Endothelial cell of umbilical vein (primary cell): ENCODE results near the gene FBLN7. TPM values are rescaled to one million over a fixed set of nuclear protein-coding genes. Genes with fewer than 3 reads are reported as not detected.

Experiments used
- BruUV-seq: library from RNA; stranded (reverse); fragments of 400-500 nt; replicated peaks from 2 replicates; lab custom pipeline; 2021; lab: Mats Ljungman, UMichigan
- CTCF ChIA-PET: fragments of 300-600, 350-600 bp; sonication (Branson Sonifier 250); formaldehyde crosslinking; loops from one replicate; lab custom pipeline; 2021; ENCODE audit warnings: antibody characterized with exemption, inconsistent platforms; lab: Charles Lee
- POLR2A ChIA-PET: fragments of 300-600, 350-600 bp; sonication (Branson Sonifier 250); formaldehyde crosslinking; loops from one replicate; lab custom pipeline; 2021; ENCODE audit warnings: antibody characterized with exemption, inconsistent platforms; lab: Charles Lee
- DNase-seq: peaks from one replicate; pipeline ENCODE4 v3.0.0-alpha.2; 2011; ENCODE audit warnings: low read depth, low spot score
- FAIRE-seq: peaks from 2 replicates; lab custom pipeline; 2011; peaks lifted over from hg19 to GRCh38; lab: Jason Lieb, UNC
- H2AFZ ChIP-seq: 2 replicates; pipeline ENCODE4 v1.6.0; 2012; ENCODE audit warnings: low read depth, low read length, control low read depth, inconsistent platforms
- H3K27ac ChIP-seq: 2 replicates; pipeline ENCODE4 v1.5.1; 2011; ENCODE audit warnings: low read depth, mild to moderate bottlenecking, control low read depth, low read length, moderate library complexity; ENCODE audit not compliant: insufficient read depth
- H3K27me3 ChIP-seq, 2 experiments: 2 replicates each; pipeline versions ENCODE4 v1.6.0 to v1.6.1; 2011; ENCODE audit warnings: low read length in 2 of 2, mixed read lengths in 1 of 2; ENCODE audit not compliant: control insufficient read depth in 2 of 2, insufficient read depth in 2 of 2
- H3K36me3 ChIP-seq, 2 experiments: 2 replicates in 1 of 2; 3 replicates in 1 of 2; pipeline ENCODE4 v1.5.1; 2011; ENCODE audit warnings: low read length in 2 of 2, mild to moderate bottlenecking in 1 of 2, moderate library complexity in 1 of 2; ENCODE audit not compliant: control insufficient read depth in 2 of 2, insufficient read depth in 2 of 2; ENCODE audit errors: extremely low read depth in 1 of 2
- H3K4me1 ChIP-seq: 3 replicates; pipeline ENCODE4 v1.5.1; 2011; ENCODE audit warnings: mild to moderate bottlenecking, low read length; ENCODE audit not compliant: control insufficient read depth, insufficient read depth; ENCODE audit errors: extremely low read depth
- H3K4me2 ChIP-seq: 2 replicates; pipeline ENCODE4 v1.6.1; 2011; ENCODE audit warnings: low read length, control low read depth, mixed read lengths; ENCODE audit not compliant: insufficient read depth
- H3K4me3 ChIP-seq, 3 experiments: fragments of 200-600 bp in 1 of 3; sonication (generic), shearing (Covaris generic) in 1 of 3; replicated peaks in 1 of 3; 2 replicates each; pipeline ENCODE4 v1.5.1; 2011 to 2016; ENCODE audit warnings: control low read depth in 3 of 3, low read length in 3 of 3, mild to moderate bottlenecking in 2 of 3, inconsistent platforms in 1 of 3, low read depth in 1 of 3, moderate library complexity in 1 of 3; ENCODE audit not compliant: insufficient read depth in 1 of 3
- H3K79me2 ChIP-seq: 2 replicates; pipeline ENCODE4 v1.6.0; 2012; ENCODE audit warnings: low read length, inconsistent platforms; ENCODE audit not compliant: control insufficient read depth, insufficient read depth
- H3K9ac ChIP-seq: replicated peaks from 2 replicates; pipeline ENCODE3; 2011; ENCODE audit warnings: low read length, control low read depth; ENCODE audit not compliant: insufficient read depth; ENCODE audit errors: extremely low read depth
- H3K9me1 ChIP-seq: replicated peaks from 3 replicates; pipeline ENCODE4 v1.6.0; 2011; ENCODE audit warnings: mild to moderate bottlenecking, low read length; ENCODE audit not compliant: control insufficient read depth, insufficient read depth; ENCODE audit errors: extremely low read depth
- H3K9me3 ChIP-seq: replicated peaks from 2 replicates; pipeline ENCODE4 v1.5.1; 2012; ENCODE audit warnings: low read length, inconsistent platforms; ENCODE audit not compliant: control insufficient read depth, insufficient read depth
- H4K20me1 ChIP-seq: replicated peaks from 2 replicates; pipeline ENCODE3; 2011; ENCODE audit warnings: mild to moderate bottlenecking, low read length; ENCODE audit not compliant: control insufficient read depth, insufficient read depth; ENCODE audit errors: extremely low read depth
- EZH2 ChIP-seq: IDR thresholded peaks from 2 replicates; pipeline ENCODE4 v1.6.1; 2012; ENCODE audit warnings: borderline replicate concordance, low read depth, mild to moderate bottlenecking, moderate library complexity, low read length, inconsistent platforms; ENCODE audit not compliant: severe bottlenecking
- FOS ChIP-seq: IDR thresholded peaks from 2 replicates; pipeline ENCODE4 v1.6.1; 2011; ENCODE audit warnings: mild to moderate bottlenecking, low read length, moderate library complexity, borderline replicate concordance; ENCODE audit not compliant: insufficient read depth
- GATA2 ChIP-seq: IDR thresholded peaks from 2 replicates; pipeline ENCODE4 v1.7.0; 2011; ENCODE audit warnings: low read depth, mild to moderate bottlenecking, moderate library complexity, mixed read lengths, low read length; ENCODE audit not compliant: insufficient read length, insufficient read depth
- JUN ChIP-seq: IDR thresholded peaks from 2 replicates; pipeline ENCODE4 v1.6.1; 2011; ENCODE audit warnings: borderline replicate concordance, low read depth; ENCODE audit not compliant: insufficient read length, insufficient read depth
- MYC ChIP-seq: IDR thresholded peaks from one replicate; pipeline ENCODE4 v1.6.1; 2011; ENCODE audit warnings: mild to moderate bottlenecking, low read depth, low read length
- POLR2A ChIP-seq: IDR thresholded peaks from 2 replicates; pipeline ENCODE4 v1.6.1; 2012; ENCODE audit warnings: low read depth, mild to moderate bottlenecking, control low read depth, low read length
- POLR2AphosphoS5 ChIP-seq: IDR thresholded peaks from 2 replicates; pipeline ENCODE4 v1.6.1; 2012; ENCODE audit warnings: low read depth, mild to moderate bottlenecking, control low read depth, low read length, moderate library complexity; ENCODE audit not compliant: insufficient read depth
- dilution Hi-C: fragments of 300-500 bp; cut with MboI; formaldehyde crosslinking; loops from one replicate; pipeline ENCODE4 v1.15.0; 2019; ENCODE audit warnings: low sequenced_read_pairs; ENCODE audit not compliant: extremely low pct_ligation_motif_present
- intact Hi-C: fragments of 100-400 bp; cut with micrococcal nuclease; formaldehyde crosslinking; loops from one replicate; pipeline ENCODE4 v1.10.0; 2022
- polyA plus RNA-seq, 4 experiments: library from polyadenylated mRNA; depleted of rRNA in 3 of 4; stranded (reverse) in 3 of 4; unstranded in 1 of 4; fragments of >200 nt; gene quantifications; 2 replicates each; pipeline versions ENCODE4 v1.2.1 to v1.2.3, GENCODE V29; 2011 to 2012; ENCODE audit warnings: missing spikeins in 1 of 4
- total RNA-seq: library from RNA; stranded (reverse); gene quantifications from 2 replicates; pipeline ENCODE4 v1.2.3, GENCODE V29; 2021
- TF ChIP-seq, protein P1 (sequence below), 2 donors: IDR thresholded peaks; 1 replicate in 1 of 2; 2 replicates in 1 of 2; pipeline ENCODE4 v1.5.1; 2011; ENCODE audit warnings: low read length in 2 of 2, mild to moderate bottlenecking in 2 of 2, moderate library complexity in 2 of 2, control low read depth in 1 of 2, inconsistent platforms in 1 of 2, low read depth in 1 of 2; ENCODE audit not compliant: insufficient read depth in 1 of 2; ENCODE audit errors: extremely low read depth in 1 of 2
- TF ChIP-seq, protein P2 (sequence below): IDR thresholded peaks from 2 replicates; pipeline ENCODE4 v1.6.1; 2011; ENCODE audit not compliant: insufficient read depth, insufficient read length

The FBLN7 gene
- total and polyA plus RNA-seq, 2 donors (not counting 3 experiments of a cell fraction or from before 2014, with no cell fraction given): 3.1 to 3.3 TPM

DNA sequence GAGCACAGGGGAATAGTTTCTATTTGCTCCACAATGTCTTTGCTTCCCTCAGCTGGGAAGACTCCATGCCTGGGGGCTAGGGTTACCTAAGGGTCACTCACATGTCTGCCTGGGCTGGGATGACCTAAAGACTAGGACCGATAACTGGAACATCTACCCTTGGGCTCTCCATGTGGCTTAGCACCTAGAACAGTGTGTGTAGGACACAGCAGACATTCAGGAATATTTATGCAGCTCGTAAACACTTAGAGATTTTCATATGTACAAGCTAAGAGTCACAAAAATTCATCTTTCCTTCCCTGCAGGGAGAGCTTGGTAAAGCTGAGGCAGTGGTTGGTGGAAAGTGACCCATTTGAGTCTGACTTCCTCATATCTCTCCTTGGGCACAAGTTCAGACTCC, 55.8 kb downstream of the FBLN7 start:
- Histone ChIP-seq H3K36me3 (no peaks in the 10 kb centered on the region), H3K9me1 (no peaks in the 10 kb centered on the region), H3K4me2 (no peak overlapping the region), H3K27ac (no peak overlapping the region), H3K9ac (no peak overlapping the region), H3K4me1 (peaks cover 20% of the 10 kb centered on the region), H3K4me3 (no peak overlapping the region), H4K20me1 (no peaks in the 10 kb centered on the region), H3K79me2 (no peaks in the 10 kb centered on the region), H3K9me3 (no peaks in the 10 kb centered on the region), H3K27me3 (no peaks in the 10 kb centered on the region), H2AFZ (no peak overlapping the region)
- no TSS peak for BruUV-seq
- ChIA-PET POLR2A (no interaction called here), CTCF (no interaction called here)
- FAIRE-seq (no peak), DNase-seq (no peak)
- no peak for TF ChIP-seq JUN
- no peak for TF ChIP-seq EZH2
- no peak for TF ChIP-seq GATA2
- TF ChIP-seq POLR2AphosphoS5: no peak
- TF ChIP-seq POLR2A: no peak
- TF ChIP-seq, protein P1, sequence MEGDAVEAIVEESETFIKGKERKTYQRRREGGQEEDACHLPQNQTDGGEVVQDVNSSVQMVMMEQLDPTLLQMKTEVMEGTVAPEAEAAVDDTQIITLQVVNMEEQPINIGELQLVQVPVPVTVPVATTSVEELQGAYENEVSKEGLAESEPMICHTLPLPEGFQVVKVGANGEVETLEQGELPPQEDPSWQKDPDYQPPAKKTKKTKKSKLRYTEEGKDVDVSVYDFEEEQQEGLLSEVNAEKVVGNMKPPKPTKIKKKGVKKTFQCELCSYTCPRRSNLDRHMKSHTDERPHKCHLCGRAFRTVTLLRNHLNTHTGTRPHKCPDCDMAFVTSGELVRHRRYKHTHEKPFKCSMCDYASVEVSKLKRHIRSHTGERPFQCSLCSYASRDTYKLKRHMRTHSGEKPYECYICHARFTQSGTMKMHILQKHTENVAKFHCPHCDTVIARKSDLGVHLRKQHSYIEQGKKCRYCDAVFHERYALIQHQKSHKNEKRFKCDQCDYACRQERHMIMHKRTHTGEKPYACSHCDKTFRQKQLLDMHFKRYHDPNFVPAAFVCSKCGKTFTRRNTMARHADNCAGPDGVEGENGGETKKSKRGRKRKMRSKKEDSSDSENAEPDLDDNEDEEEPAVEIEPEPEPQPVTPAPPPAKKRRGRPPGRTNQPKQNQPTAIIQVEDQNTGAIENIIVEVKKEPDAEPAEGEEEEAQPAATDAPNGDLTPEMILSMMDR (IDR thresholded peaks at IDR 0.05; ENCODE audit: extremely low read depth in 1 of 2, insufficient read depth in 1 of 2, low read depth in 1 of 2, low read length in 2 of 2): no peak
- TF ChIP-seq, protein P2, sequence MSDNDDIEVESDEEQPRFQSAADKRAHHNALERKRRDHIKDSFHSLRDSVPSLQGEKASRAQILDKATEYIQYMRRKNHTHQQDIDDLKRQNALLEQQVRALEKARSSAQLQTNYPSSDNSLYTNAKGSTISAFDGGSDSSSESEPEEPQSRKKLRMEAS: no peak
- no peak for TF ChIP-seq FOS
- no peak for TF ChIP-seq MYC
- dilution Hi-C loops (no loop called here), intact Hi-C loops (no loop called here)
